Lower lobe of right lung (tissue), 2 donors: ENCODE results near the gene CDKN1C. TPM values are rescaled to one million over a fixed set of nuclear protein-coding genes. Genes with fewer than 3 reads are reported as not detected.

Experiments used
- ATAC-seq, 2 donors: fragments of 200-7000 bp; cut with Tn5 transposase; one replicate each; pipeline ENCODE4 v1.9.1; 2020 to 2022; ENCODE audit warnings: mild to moderate bottlenecking in 2 of 2, moderate library complexity in 2 of 2
- DNase-seq: peaks from one replicate; pipeline ENCODE4 v3.0.0-alpha.2; 2020
- H3K27ac ChIP-seq: fragments of 200-600 bp; one replicate; pipeline ENCODE4 v1.8.0; 2022
- H3K27me3 ChIP-seq: fragments of 200-600 bp; one replicate; pipeline ENCODE4 v1.8.0; 2022; ENCODE audit warnings: low read depth
- H3K36me3 ChIP-seq: fragments of 200-600 bp; one replicate; pipeline ENCODE4 v1.8.0; 2022; ENCODE audit warnings: mild to moderate bottlenecking
- H3K4me1 ChIP-seq: fragments of 200-600 bp; one replicate; pipeline ENCODE4 v1.8.0; 2022
- H3K4me3 ChIP-seq: fragments of 200-600 bp; one replicate; pipeline ENCODE4 v1.8.0; 2022; ENCODE audit warnings: mild to moderate bottlenecking
- H3K9me3 ChIP-seq: fragments of 200-600 bp; one replicate; pipeline ENCODE4 v1.8.0; 2022
- intact Hi-C: fragments of 100-400 bp; cut with DNase I; formaldehyde crosslinking; loops from one replicate; pipeline ENCODE4 v1.11.0; 2022
- total RNA-seq: library from RNA; stranded (reverse); fragmentation: NEBNext Ultra II Directional; extraction: Animal tissue kit (Norgen Biotek cat#: 25700); gene quantifications from one replicate; pipeline ENCODE4 v1.2.1, GENCODE V29; 2021
- TF ChIP-seq, protein P1 (sequence below): fragments of 200-600 bp; IDR thresholded peaks from one replicate; pipeline ENCODE4 v1.8.0; 2022; ENCODE audit warnings: antibody characterized with exemption, mild to moderate bottlenecking
- donor health status: DM: no; HTN: yes; CAD: no; lungs with severe emphysema.

CDKN1C gene
- total RNA-seq, 1 donor from 2014 or later, result 39.5 TPM

GRCh38 chr11:2929531-2929949 is 44.0 kb upstream of the CDKN1C start:
- TF ChIP-seq, protein P1, sequence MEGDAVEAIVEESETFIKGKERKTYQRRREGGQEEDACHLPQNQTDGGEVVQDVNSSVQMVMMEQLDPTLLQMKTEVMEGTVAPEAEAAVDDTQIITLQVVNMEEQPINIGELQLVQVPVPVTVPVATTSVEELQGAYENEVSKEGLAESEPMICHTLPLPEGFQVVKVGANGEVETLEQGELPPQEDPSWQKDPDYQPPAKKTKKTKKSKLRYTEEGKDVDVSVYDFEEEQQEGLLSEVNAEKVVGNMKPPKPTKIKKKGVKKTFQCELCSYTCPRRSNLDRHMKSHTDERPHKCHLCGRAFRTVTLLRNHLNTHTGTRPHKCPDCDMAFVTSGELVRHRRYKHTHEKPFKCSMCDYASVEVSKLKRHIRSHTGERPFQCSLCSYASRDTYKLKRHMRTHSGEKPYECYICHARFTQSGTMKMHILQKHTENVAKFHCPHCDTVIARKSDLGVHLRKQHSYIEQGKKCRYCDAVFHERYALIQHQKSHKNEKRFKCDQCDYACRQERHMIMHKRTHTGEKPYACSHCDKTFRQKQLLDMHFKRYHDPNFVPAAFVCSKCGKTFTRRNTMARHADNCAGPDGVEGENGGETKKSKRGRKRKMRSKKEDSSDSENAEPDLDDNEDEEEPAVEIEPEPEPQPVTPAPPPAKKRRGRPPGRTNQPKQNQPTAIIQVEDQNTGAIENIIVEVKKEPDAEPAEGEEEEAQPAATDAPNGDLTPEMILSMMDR, result no peak
- H3K4me1 ChIP-seq, result peaks cover 32% of the 10 kb centered on the region
- peak overlapping the region; percentile 62 for H3K4me3 ChIP-seq
- ATAC-seq (peak; percentile 67 to 80), DNase-seq (peak; percentile 75)
- peaks cover 14% of the 10 kb centered on the region for H3K27me3 ChIP-seq
- no peaks in the 10 kb centered on the region for H3K9me3 ChIP-seq
- no peaks in the 10 kb centered on the region for H3K36me3 ChIP-seq
- intact Hi-C loops, result no loop called here
- H3K27ac ChIP-seq, result peak overlapping the region; percentile 82

DNA sequence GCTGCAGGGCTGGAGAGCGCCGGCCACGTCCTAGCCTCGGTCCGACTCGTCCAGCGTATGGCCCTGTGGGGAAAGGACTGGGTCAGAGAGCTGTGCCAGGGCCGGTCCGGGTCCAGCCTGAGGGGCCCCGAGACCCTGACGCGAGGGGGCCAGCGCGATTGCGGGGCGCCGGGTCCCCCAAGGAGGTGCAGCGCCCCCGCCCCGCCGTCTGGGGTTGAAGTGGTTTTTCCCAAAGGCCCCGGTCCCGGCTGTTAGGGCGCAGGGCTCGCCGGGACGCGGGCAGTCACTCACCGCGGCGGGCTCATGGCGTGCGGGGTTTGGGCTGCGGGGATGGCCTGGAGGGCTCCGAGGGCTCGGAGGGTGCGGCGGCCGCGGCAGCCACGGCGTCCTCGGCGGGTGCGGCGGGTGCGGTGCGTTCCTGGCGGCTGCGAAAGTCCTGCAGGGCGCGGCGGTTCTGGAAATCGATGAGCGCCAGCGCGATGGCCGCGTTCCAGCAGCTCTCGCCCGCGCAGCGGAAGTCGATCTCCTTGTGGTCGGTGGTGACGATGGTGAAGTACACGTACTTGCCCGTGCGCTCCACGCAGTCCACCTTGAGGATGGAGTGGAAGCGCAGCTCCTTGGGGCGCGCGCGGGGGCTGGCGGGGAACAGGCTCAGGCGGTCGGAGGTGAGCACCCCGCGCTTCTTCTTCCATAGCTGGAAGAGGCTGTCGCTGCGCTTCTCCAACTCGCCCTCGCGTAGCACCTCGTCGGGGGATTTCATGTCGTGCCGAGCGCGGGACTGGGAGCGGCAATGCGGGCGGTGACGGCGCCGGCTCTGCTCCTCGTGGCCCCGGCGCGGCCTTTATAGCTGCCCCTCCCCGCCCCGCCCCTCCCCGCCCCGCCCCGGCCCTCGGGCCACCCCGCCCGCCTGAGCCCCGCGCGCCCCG is 43.3 kb upstream of the CDKN1C start, which contains the start of gene PHLDA2:
TSS of gene PHLDA2 (minus strand) at position 816 of the 926 bp plus-strand sequence. CDS start at position 760, 56 bp downstream.
- no peaks in the 10 kb centered on the region for H3K36me3 ChIP-seq
- ATAC-seq, result peak; percentile 49 to 54
- no peaks in the 10 kb centered on the region for H3K9me3 ChIP-seq
- intact Hi-C loops, result no loop called here
- peak within 1 kb of the TSS; percentile 62 for H3K4me3 ChIP-seq
- H3K27me3 ChIP-seq, result peaks cover 14% of the 10 kb centered on the region
- peak; percentile 72 for DNase-seq
- TF ChIP-seq, protein P1, result no peak
- peaks cover 32% of the 10 kb centered on the region for H3K4me1 ChIP-seq
- H3K27ac ChIP-seq, result peak within 1 kb of the TSS; percentile 82

- TF ChIP-seq, protein P1, result no peak
- Histone ChIP-seq H3K4me3 (peak overlapping the region; percentile 62), H3K27ac (peak overlapping the region; percentile 44), H3K9me3 (no peaks in the 10 kb centered on the region), H3K27me3 (peaks cover 14% of the 10 kb centered on the region), H3K36me3 (no peaks in the 10 kb centered on the region), H3K4me1 (peaks cover 29% of the 10 kb centered on the region)
- intact Hi-C loops, result no loop called here
- ATAC-seq (no peak), DNase-seq (peak; percentile 43)
These were observed 42.5 kb upstream of the CDKN1C start for GRCh38 chr11:2927851-2928604.

GRCh38 chr11:2927121-2927800 is 41.7 kb upstream of the CDKN1C start:
- TF ChIP-seq, protein P1, result no peak
- no peak overlapping the region for H3K27ac ChIP-seq
- peaks cover 14% of the 10 kb centered on the region for H3K27me3 ChIP-seq
- no peaks in the 10 kb centered on the region for H3K36me3 ChIP-seq
- DNase-seq (no peak), ATAC-seq (no peak)
- H3K9me3 ChIP-seq, result no peaks in the 10 kb centered on the region
- peaks cover 24% of the 10 kb centered on the region for H3K4me1 ChIP-seq
- intact Hi-C loops, result no loop called here
- H3K4me3 ChIP-seq, result no peak overlapping the region

DNA sequence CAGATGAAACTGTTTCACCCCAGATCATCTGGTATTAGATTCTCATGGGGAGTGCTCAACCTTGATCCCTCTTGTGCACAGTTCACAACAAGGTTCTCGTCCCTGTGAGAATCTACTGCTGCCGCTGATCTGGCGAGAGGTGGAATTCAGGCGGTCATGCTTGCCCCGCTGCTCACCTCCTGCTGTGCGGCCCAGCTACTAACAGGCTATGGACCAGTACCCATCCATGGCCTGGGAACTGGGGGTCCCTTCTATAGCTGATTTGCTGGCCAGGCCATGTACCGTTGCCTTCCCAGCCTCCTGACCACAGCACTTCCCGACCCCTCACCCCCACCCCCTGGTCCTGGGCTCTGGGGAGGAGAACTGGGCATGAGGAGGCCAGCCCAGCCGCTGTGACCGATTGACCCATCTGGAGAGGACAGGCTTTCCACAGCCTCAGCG is 41.1 kb upstream of the CDKN1C start:
- H3K36me3 ChIP-seq, result no peaks in the 10 kb centered on the region
- no peak overlapping the region for H3K27ac ChIP-seq
- H3K27me3 ChIP-seq, result peaks cover 14% of the 10 kb centered on the region
- TF ChIP-seq, protein P1, result no peak
- H3K4me1 ChIP-seq, result peaks cover 24% of the 10 kb centered on the region
- DNase-seq (peak; percentile 37), ATAC-seq (no peak)
- intact Hi-C loops, result no loop called here
- H3K4me3 ChIP-seq, result no peak overlapping the region
- H3K9me3 ChIP-seq, result no peaks in the 10 kb centered on the region
